ENCODE results near the gene L2HGDH.

Gene L2HGDH

DNA sequence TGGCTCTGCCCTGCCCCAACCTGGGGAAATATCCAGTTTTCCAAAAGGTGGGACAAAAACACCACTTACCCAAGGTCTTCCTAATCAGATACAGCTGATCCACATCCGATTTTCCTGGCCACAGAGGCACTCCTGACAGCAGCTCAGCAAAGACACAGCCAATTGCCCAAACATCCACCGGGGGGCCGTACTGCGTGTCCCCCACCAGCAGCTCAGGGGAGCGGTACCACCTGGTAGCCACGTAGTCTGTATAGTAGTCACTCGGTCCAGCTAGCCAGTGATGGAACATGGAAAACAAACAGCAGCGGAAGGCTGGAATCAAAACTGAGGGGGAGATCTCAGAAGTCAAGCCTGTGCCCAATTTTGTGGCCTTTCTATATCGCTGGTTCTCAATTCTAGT lies 28.9 kb upstream of the L2HGDH start:
- no peak overlapping the region for H3K27ac ChIP-seq (ENCODE audit: low read length)
- H3F3A ChIP-seq (ENCODE audit: insufficient read depth, low read length), result no peaks in the 10 kb centered on the region
- H3K27me3 ChIP-seq (replicated peaks; ENCODE audit: insufficient read depth, low read length), result no peaks in the 10 kb centered on the region
- H3K9me3 ChIP-seq (replicated peaks; ENCODE audit: insufficient read depth, low read length), result no peaks in the 10 kb centered on the region
- H3K79me2 ChIP-seq (ENCODE audit: low read length), result no peaks in the 10 kb centered on the region
- H3K9me2 ChIP-seq (replicated peaks; ENCODE audit: insufficient read depth, low read length), result no peaks in the 10 kb centered on the region
- H3K4me1 ChIP-seq (ENCODE audit: low read length), result no peaks in the 10 kb centered on the region
- no peak for DNase-seq
- H3K9ac ChIP-seq (ENCODE audit: low read length), result no peak overlapping the region
- no peaks in the 10 kb centered on the region for H3K36me3 ChIP-seq (replicated peaks; ENCODE audit: insufficient read depth, low read length)
- no peak overlapping the region for H3K4me3 ChIP-seq (ENCODE audit: low read length)
- H4K20me1 ChIP-seq (ENCODE audit: insufficient read depth, low read length), result no peaks in the 10 kb centered on the region
- no peak for TF ChIP-seq EZH2phosphoT487 (IDR thresholded peaks at IDR 0.05; ENCODE audit: low read length)
- TF ChIP-seq EZH2 (optimal IDR thresholded peaks at IDR 0.05; ENCODE audit: low read depth, low read length), result no peak
- TF ChIP-seq, protein P1, sequence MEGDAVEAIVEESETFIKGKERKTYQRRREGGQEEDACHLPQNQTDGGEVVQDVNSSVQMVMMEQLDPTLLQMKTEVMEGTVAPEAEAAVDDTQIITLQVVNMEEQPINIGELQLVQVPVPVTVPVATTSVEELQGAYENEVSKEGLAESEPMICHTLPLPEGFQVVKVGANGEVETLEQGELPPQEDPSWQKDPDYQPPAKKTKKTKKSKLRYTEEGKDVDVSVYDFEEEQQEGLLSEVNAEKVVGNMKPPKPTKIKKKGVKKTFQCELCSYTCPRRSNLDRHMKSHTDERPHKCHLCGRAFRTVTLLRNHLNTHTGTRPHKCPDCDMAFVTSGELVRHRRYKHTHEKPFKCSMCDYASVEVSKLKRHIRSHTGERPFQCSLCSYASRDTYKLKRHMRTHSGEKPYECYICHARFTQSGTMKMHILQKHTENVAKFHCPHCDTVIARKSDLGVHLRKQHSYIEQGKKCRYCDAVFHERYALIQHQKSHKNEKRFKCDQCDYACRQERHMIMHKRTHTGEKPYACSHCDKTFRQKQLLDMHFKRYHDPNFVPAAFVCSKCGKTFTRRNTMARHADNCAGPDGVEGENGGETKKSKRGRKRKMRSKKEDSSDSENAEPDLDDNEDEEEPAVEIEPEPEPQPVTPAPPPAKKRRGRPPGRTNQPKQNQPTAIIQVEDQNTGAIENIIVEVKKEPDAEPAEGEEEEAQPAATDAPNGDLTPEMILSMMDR (IDR thresholded peaks at IDR 0.05; ENCODE audit: low read length), result no peak
- H3K4me2 ChIP-seq (ENCODE audit: low read depth, low read length), result no peak overlapping the region
- H2AFZ ChIP-seq (ENCODE audit: low read length), result no peak overlapping the region

DNA sequence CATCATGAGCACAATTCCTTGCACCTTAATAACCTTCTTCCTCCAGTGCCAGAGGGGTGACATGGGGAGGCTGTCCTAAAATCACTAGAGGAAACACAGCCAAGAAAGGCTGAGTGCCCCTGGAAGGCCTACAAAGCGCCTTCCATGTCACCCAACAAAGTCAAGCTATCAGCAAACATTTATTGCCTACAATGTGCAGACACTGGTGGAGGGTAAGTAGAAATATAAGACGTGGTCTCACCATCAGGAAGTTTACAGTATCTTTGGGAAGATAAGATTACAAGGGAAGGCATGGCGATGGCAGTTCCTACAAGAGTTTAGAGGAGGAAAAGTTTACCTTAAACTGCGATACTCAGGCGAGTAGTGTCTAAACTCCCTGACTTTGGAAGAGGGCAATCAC lies 28.0 kb upstream of the L2HGDH start:
- H3K9ac ChIP-seq (ENCODE audit: low read length), result no peak overlapping the region
- TF ChIP-seq EZH2phosphoT487 (IDR thresholded peaks at IDR 0.05; ENCODE audit: low read length) (no peak), EZH2 (optimal IDR thresholded peaks at IDR 0.05; ENCODE audit: low read depth, low read length) (no peak)
- TF ChIP-seq, protein P1 (IDR thresholded peaks at IDR 0.05; ENCODE audit: low read length), result no peak

DNA sequence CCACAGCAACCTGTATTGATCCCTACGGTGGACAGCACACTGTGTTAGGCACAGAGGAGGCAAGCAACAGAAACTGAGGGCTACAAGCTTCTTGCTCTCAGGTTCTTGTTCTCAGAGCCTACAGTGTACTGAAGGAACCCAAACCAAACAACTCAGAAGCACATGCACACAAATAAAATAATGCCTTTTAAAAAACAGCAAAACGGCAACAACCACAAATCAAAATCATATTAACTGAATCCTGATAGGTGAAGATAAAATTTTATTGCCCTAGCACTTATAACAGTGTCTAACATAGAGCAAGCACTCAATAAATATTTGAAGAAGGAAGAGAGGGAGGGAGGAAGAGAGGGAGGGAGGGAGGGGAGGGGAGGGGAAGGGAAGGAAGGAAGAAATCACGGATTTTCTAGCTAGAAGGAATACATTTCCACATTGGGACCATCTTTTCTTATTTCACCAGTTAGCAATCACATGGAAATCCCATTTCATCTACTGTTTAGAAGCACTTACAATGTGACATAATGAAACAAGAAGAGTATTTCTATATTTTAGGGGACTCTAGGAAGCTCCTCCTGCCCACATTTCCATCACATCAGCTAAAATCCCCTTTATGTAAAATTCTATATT lies 27.3 kb upstream of the L2HGDH start:
- Histone ChIP-seq H3K9ac (ENCODE audit: low read length) (no peak overlapping the region), H3K9me2 (replicated peaks; ENCODE audit: insufficient read depth, low read length) (no peaks in the 10 kb centered on the region), H3K27ac (ENCODE audit: low read length) (no peak overlapping the region), H3K9me3 (replicated peaks; ENCODE audit: insufficient read depth, low read length) (no peaks in the 10 kb centered on the region), H3K27me3 (replicated peaks; ENCODE audit: insufficient read depth, low read length) (no peaks in the 10 kb centered on the region), H3K4me1 (ENCODE audit: low read length) (no peaks in the 10 kb centered on the region), H3K79me2 (ENCODE audit: low read length) (no peaks in the 10 kb centered on the region), H4K20me1 (ENCODE audit: insufficient read depth, low read length) (no peaks in the 10 kb centered on the region), H2AFZ (ENCODE audit: low read length) (no peak overlapping the region), H3K4me2 (ENCODE audit: low read depth, low read length) (no peak overlapping the region), H3K36me3 (replicated peaks; ENCODE audit: insufficient read depth, low read length) (no peaks in the 10 kb centered on the region), H3K4me3 (ENCODE audit: low read length) (no peak overlapping the region), H3F3A (ENCODE audit: insufficient read depth, low read length) (no peaks in the 10 kb centered on the region)
- no peak for DNase-seq
- no peak for TF ChIP-seq EZH2 (optimal IDR thresholded peaks at IDR 0.05; ENCODE audit: low read depth, low read length)
- TF ChIP-seq, protein P1 (IDR thresholded peaks at IDR 0.05; ENCODE audit: low read length), result no peak
- no peak for TF ChIP-seq EZH2phosphoT487 (IDR thresholded peaks at IDR 0.05; ENCODE audit: low read length)

More for the DNA sequence above, 28.0 kb upstream of the L2HGDH start:
- H3K27me3 ChIP-seq (replicated peaks; ENCODE audit: insufficient read depth, low read length), result no peaks in the 10 kb centered on the region
- H3K79me2 ChIP-seq (ENCODE audit: low read length), result no peaks in the 10 kb centered on the region
- H4K20me1 ChIP-seq (ENCODE audit: insufficient read depth, low read length), result no peaks in the 10 kb centered on the region
- no peak overlapping the region for H3K4me3 ChIP-seq (ENCODE audit: low read length)
- no peak for DNase-seq
- no peaks in the 10 kb centered on the region for H3K36me3 ChIP-seq (replicated peaks; ENCODE audit: insufficient read depth, low read length)
- no peak overlapping the region for H3K27ac ChIP-seq (ENCODE audit: low read length)
- no peaks in the 10 kb centered on the region for H3K9me2 ChIP-seq (replicated peaks; ENCODE audit: insufficient read depth, low read length)
- no peak overlapping the region for H2AFZ ChIP-seq (ENCODE audit: low read length)
- no peaks in the 10 kb centered on the region for H3K9me3 ChIP-seq (replicated peaks; ENCODE audit: insufficient read depth, low read length)
- H3F3A ChIP-seq (ENCODE audit: insufficient read depth, low read length), result no peaks in the 10 kb centered on the region
- H3K4me2 ChIP-seq (ENCODE audit: low read depth, low read length), result no peak overlapping the region
- H3K4me1 ChIP-seq (ENCODE audit: low read length), result no peaks in the 10 kb centered on the region

All from MM.1S (cell line).